ENCODE measurements around the gene MEG3.
"Not testable (repeated sequence)": the region's sequence is repeated elsewhere in the genome, so short reads cannot be mapped to it uniquely, and the experiment has no call there.

Gene MEG3

GRCh38 chr14:100816286-100816949 lies 9.5 kb upstream of the MEG3 start:
- Histone ChIP-seq H3K4me3 (ENCODE audit: low read depth, low read length) (no peak overlapping the region), H2AFZ (ENCODE audit: low read length, unreplicated experiment) (no peak overlapping the region)

DNA sequence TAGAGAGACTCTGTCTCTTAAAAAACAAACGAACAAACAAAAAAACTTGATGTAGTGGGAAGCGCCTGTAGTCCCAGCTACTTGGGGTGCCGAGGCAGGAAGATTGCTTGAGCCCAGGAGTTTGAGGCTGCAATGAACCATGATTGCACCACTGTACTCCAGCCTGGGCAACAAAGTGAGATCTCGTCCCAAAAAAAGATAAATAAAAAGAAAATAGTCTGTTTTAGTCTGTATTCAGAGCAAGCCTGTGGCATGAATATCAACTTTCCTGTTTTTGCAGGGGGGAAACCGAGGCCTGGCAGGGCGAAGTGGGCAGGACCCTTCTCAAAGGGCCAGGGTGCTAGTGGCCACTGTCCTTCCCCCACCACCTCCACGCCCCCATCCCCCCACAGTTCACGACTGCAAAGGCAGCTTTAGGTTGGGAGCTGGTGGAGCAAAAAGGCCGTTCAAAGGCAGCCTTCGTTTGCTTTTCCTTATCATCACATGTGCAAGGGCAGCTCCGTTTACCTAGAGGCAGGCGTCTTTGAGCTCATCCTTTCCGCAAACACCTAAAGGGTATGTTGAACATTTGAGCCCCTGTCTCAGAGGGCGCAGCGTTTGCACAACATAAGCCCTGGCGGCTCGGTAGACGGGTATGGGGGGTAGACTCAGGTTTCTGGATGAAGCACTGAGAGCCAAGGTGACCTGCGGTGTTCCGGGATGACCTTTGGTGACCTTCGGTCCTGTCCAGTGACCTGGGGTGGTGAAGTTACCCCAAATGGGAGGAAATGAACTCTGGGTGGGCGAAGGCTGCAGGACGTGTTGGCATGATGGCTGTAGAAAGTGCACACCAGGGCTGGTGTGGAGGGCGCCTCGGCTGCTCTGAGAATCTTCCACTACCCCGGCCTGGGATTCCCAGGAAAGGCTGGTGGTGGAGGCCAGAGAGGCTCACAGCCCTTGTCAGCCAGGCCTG lies 8.7 kb upstream of the MEG3 start:
- H3K27me3 ChIP-seq (ENCODE audit: insufficient read depth, low read length), result peaks cover 18% of the 10 kb centered on the region
- H3K36me3 ChIP-seq (ENCODE audit: insufficient read depth, low read length), result no peaks in the 10 kb centered on the region
- H3K4me1 ChIP-seq (ENCODE audit: control insufficient read depth, insufficient read depth, low read length, unreplicated experiment), result no peaks in the 10 kb centered on the region
- H2AFZ ChIP-seq (ENCODE audit: low read length, unreplicated experiment), result no peak overlapping the region
- H3K27ac ChIP-seq (ENCODE audit: low read depth, low read length), result no peak overlapping the region
- no peaks in the 10 kb centered on the region for H3K79me2 ChIP-seq (ENCODE audit: control insufficient read depth, insufficient read depth, low read length, unreplicated experiment)
- H3K4me3 ChIP-seq (ENCODE audit: low read depth, low read length), result no peak overlapping the region

More at GRCh38 chr14:100816286-100816949, 9.5 kb upstream of the MEG3 start:
- no peak overlapping the region for H3K27ac ChIP-seq (ENCODE audit: low read depth, low read length)
- no peaks in the 10 kb centered on the region for H3K79me2 ChIP-seq (ENCODE audit: control insufficient read depth, insufficient read depth, low read length, unreplicated experiment)
- no peaks in the 10 kb centered on the region for H3K36me3 ChIP-seq (ENCODE audit: insufficient read depth, low read length)
- no peaks in the 10 kb centered on the region for H3K4me1 ChIP-seq (ENCODE audit: control insufficient read depth, insufficient read depth, low read length, unreplicated experiment)
- H3K27me3 ChIP-seq (ENCODE audit: insufficient read depth, low read length), result peaks cover 23% of the 10 kb centered on the region; the same call in 1 of the 2 replicates

- no peaks in the 10 kb centered on the region for H3K79me2 ChIP-seq (ENCODE audit: control insufficient read depth, insufficient read depth, low read length, unreplicated experiment)
- no peak overlapping the region for H3K4me3 ChIP-seq (ENCODE audit: low read depth, low read length)
- H3K4me1 ChIP-seq (ENCODE audit: control insufficient read depth, insufficient read depth, low read length, unreplicated experiment), result no peaks in the 10 kb centered on the region
- H3K36me3 ChIP-seq (ENCODE audit: insufficient read depth, low read length), result no peaks in the 10 kb centered on the region
- H2AFZ ChIP-seq (ENCODE audit: low read length, unreplicated experiment), result no peak overlapping the region
- no peak overlapping the region for H3K27ac ChIP-seq (ENCODE audit: low read depth, low read length)
- peaks cover 19% of the 10 kb centered on the region for H3K27me3 ChIP-seq (ENCODE audit: insufficient read depth, low read length)
Observed at GRCh38 chr14:100818221-100818699, 7.7 kb upstream of the MEG3 start.

DNA sequence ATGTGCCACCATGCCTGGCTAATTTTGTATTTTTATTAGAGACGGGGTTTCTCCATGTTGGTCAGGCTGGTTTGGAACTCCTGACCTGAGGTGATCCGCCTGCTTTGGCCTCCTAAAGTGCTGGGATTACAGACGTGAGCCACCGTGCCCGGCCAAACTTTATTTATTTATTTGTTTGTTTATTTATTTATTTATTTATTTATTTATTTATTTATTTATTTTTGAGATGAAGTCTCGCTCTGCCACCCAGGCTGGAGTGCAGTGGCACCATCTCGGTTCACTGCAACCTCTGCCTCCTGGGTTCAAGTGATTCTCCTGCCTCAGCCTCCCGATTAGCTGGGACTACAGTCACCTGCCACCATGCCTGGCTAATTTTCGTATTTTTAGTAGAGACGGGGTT lies 7.0 kb upstream of the MEG3 start:
- not testable (repeated sequence) for H3K4me1 ChIP-seq (ENCODE audit: control insufficient read depth, insufficient read depth, low read length, unreplicated experiment); H3K79me2 ChIP-seq (ENCODE audit: control insufficient read depth, insufficient read depth, low read length, unreplicated experiment); H2AFZ ChIP-seq (ENCODE audit: low read length, unreplicated experiment); H3K36me3 ChIP-seq (ENCODE audit: insufficient read depth, low read length); H3K4me3 ChIP-seq (ENCODE audit: low read depth, low read length); H3K27ac ChIP-seq (ENCODE audit: low read depth, low read length)
- H3K27me3 ChIP-seq (ENCODE audit: insufficient read depth, low read length), result peaks cover 12% of the 10 kb centered on the region

DNA sequence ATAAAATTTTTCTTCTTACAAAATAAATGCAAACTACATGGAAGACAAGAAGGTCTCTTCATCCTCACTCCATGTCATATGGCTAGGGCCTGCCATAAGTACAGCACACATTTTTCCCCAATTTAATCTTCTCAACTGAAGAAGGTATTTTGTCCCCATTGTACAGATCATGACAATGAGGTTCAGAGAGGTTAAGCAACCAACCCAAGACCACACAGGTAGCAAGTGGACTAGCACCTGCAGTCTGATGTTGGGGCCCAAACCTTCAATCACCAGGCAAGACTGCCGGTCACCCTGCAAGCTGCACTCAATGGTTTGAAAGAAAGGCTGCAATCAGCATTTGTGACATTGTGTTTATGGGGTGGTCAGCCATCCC lies 6.5 kb upstream of the MEG3 start:
- peaks cover 7% of the 10 kb centered on the region for H3K27me3 ChIP-seq (ENCODE audit: insufficient read depth, low read length)
- no peaks in the 10 kb centered on the region for H3K79me2 ChIP-seq (ENCODE audit: control insufficient read depth, insufficient read depth, low read length, unreplicated experiment)
- no peak overlapping the region for H3K4me3 ChIP-seq (ENCODE audit: low read depth, low read length)
- no peaks in the 10 kb centered on the region for H3K4me1 ChIP-seq (ENCODE audit: control insufficient read depth, insufficient read depth, low read length, unreplicated experiment)
- H3K27ac ChIP-seq (ENCODE audit: low read depth, low read length), result no peak overlapping the region
- H3K36me3 ChIP-seq (ENCODE audit: insufficient read depth, low read length), result no peaks in the 10 kb centered on the region
- H2AFZ ChIP-seq (ENCODE audit: low read length, unreplicated experiment), result no peak overlapping the region

- no peak overlapping the region for H2AFZ ChIP-seq (ENCODE audit: low read length, unreplicated experiment)
Observed at GRCh38 chr14:100819829-100820475, 6.0 kb upstream of the MEG3 start.

GRCh38 chr14:100820957-100821356 lies 5.0 kb upstream of the MEG3 start:
- H3K36me3 ChIP-seq (ENCODE audit: insufficient read depth, low read length), result no peaks in the 10 kb centered on the region
- peaks cover 7% of the 10 kb centered on the region for H3K27me3 ChIP-seq (ENCODE audit: insufficient read depth, low read length)
- no peaks in the 10 kb centered on the region for H3K4me1 ChIP-seq (ENCODE audit: control insufficient read depth, insufficient read depth, low read length, unreplicated experiment)
- no peak overlapping the region for H3K4me3 ChIP-seq (ENCODE audit: low read depth, low read length)
- no peak overlapping the region for H3K27ac ChIP-seq (ENCODE audit: low read depth, low read length)
- no peaks in the 10 kb centered on the region for H3K79me2 ChIP-seq (ENCODE audit: control insufficient read depth, insufficient read depth, low read length, unreplicated experiment)
- H2AFZ ChIP-seq (ENCODE audit: low read length, unreplicated experiment), result no peak overlapping the region

More at GRCh38 chr14:100819829-100820475, 6.0 kb upstream of the MEG3 start:
- Histone ChIP-seq H3K4me3 (ENCODE audit: low read depth, low read length) (no peak overlapping the region), H3K36me3 (ENCODE audit: insufficient read depth, low read length) (no peaks in the 10 kb centered on the region), H3K4me1 (ENCODE audit: control insufficient read depth, insufficient read depth, low read length, unreplicated experiment) (no peaks in the 10 kb centered on the region), H3K79me2 (ENCODE audit: control insufficient read depth, insufficient read depth, low read length, unreplicated experiment) (no peaks in the 10 kb centered on the region), H3K27ac (ENCODE audit: low read depth, low read length) (no peak overlapping the region), H3K27me3 (ENCODE audit: insufficient read depth, low read length) (peaks cover 7% of the 10 kb centered on the region)

GRCh38 chr14:100822013-100822412 lies 3.9 kb upstream of the MEG3 start:
- peaks cover 7% of the 10 kb centered on the region for H3K27me3 ChIP-seq (ENCODE audit: insufficient read depth, low read length)
- H3K4me3 ChIP-seq (ENCODE audit: low read depth, low read length), result no peak overlapping the region
- H2AFZ ChIP-seq (ENCODE audit: low read length, unreplicated experiment), result no peak overlapping the region
- peaks cover 9% of the 10 kb centered on the region for H3K79me2 ChIP-seq (ENCODE audit: control insufficient read depth, insufficient read depth, low read length, unreplicated experiment)
- no peak overlapping the region for H3K27ac ChIP-seq (ENCODE audit: low read depth, low read length)
- H3K4me1 ChIP-seq (ENCODE audit: control insufficient read depth, insufficient read depth, low read length, unreplicated experiment), result no peaks in the 10 kb centered on the region
- H3K36me3 ChIP-seq (ENCODE audit: insufficient read depth, low read length), result no peaks in the 10 kb centered on the region

GRCh38 chr14:100822532-100823296 lies 3.2 kb upstream of the MEG3 start:
- H3K27me3 ChIP-seq (ENCODE audit: insufficient read depth, low read length), result peaks cover 7% of the 10 kb centered on the region
- H3K79me2 ChIP-seq (ENCODE audit: control insufficient read depth, insufficient read depth, low read length, unreplicated experiment), result peaks cover 15% of the 10 kb centered on the region
- no peaks in the 10 kb centered on the region for H3K36me3 ChIP-seq (ENCODE audit: insufficient read depth, low read length)
- no peak overlapping the region for H2AFZ ChIP-seq (ENCODE audit: low read length, unreplicated experiment)
- H3K27ac ChIP-seq (ENCODE audit: low read depth, low read length), result no peak overlapping the region
- H3K4me3 ChIP-seq (ENCODE audit: low read depth, low read length), result no peak overlapping the region
- no peaks in the 10 kb centered on the region for H3K4me1 ChIP-seq (ENCODE audit: control insufficient read depth, insufficient read depth, low read length, unreplicated experiment)
